Astrocyte of the spinal cord (primary cell): ENCODE measurements around the gene NIPAL3.
"Not testable (repeated sequence)": the region's sequence is repeated elsewhere in the genome, so short reads cannot be mapped to it uniquely, and the experiment has no call there.

Experiments
- DNase-seq: peaks from one replicate; pipeline ENCODE4 v3.0.0; 2011; ENCODE audit warnings: low read depth, low spot score
- H3K4me3 ChIP-seq: 2 replicates; pipeline ENCODE4 v1.5.1; 2011; ENCODE audit warnings: low read depth, mild to moderate bottlenecking, low read length, moderate library complexity
- CTCF ChIP-seq: IDR thresholded peaks from 2 replicates; pipeline ENCODE4 v1.5.1; 2012; ENCODE audit warnings: low read depth, mild to moderate bottlenecking, low read length, inconsistent platforms
- in situ Hi-C: cut with HindIII; loops from 2 replicates; pipeline ENCODE4 v1.10.0; 2017; ENCODE audit warnings: low sequenced_read_pairs

Gene NIPAL3

GRCh38 chr1:24517898-24518297 lies 102.3 kb downstream of the NIPAL3 start:
- no peak for DNase-seq
- in situ Hi-C loops, result no loop called here
- no peak for TF ChIP-seq CTCF
- H3K4me3 ChIP-seq, result no peak overlapping the region

GRCh38 chr1:24520282-24520681 lies 104.7 kb downstream of the NIPAL3 start:
- H3K4me3 ChIP-seq, in situ Hi-C loops, DNase-seq: not testable (repeated sequence)
